Measurements from ENCODE around the gene TMUB2.

- TF ChIP-seq CTCF (IDR thresholded peaks at IDR 0.05), result no peak
- no peak for TF ChIP-seq POLR2AphosphoS5 (IDR thresholded peaks at IDR 0.05)
- TF ChIP-seq POLR2A (IDR thresholded peaks at IDR 0.05), result no peak
- no peak for TF ChIP-seq EP300 (IDR thresholded peaks at IDR 0.05)
Measured at GRCh38 chr17:44170499-44171201, 16.1 kb upstream of the TMUB2 start, which contains the start of gene ASB16.
